Mucosa of stomach (tissue), 1 donor: ENCODE measurements around the gene CFAP69.

Experiments used
- H3K27me3 ChIP-seq: one replicate; pipeline ENCODE4 v1.7.0; 2013; ENCODE audit warnings: mild to moderate bottlenecking, low read length; ENCODE audit not compliant: control insufficient read depth, insufficient read depth
- H3K36me3 ChIP-seq: one replicate; pipeline ENCODE4 v1.7.0; 2013; ENCODE audit warnings: low read length; ENCODE audit not compliant: control insufficient read depth, insufficient read depth
- H3K4me1 ChIP-seq: one replicate; pipeline ENCODE4 v1.7.0; 2013; ENCODE audit warnings: mild to moderate bottlenecking, low read length; ENCODE audit not compliant: control insufficient read depth, insufficient read depth
- H3K4me3 ChIP-seq: one replicate; pipeline ENCODE4 v1.7.0; 2013; ENCODE audit warnings: low read length
- H3K9ac ChIP-seq: one replicate; pipeline ENCODE4 v1.7.0; 2013; ENCODE audit warnings: mild to moderate bottlenecking, low read length, moderate library complexity
- H3K9me3 ChIP-seq: one replicate; pipeline ENCODE4 v1.7.0; 2013; ENCODE audit warnings: mild to moderate bottlenecking, low read length, moderate library complexity; ENCODE audit not compliant: control insufficient read depth
- donor health status: Pancreatic carcinoma.

CFAP69 gene

GRCh38 chr7:90244909-90245851 lies at the start of gene CFAP69:
Gene CFAP69 (plus strand): TSS chr7:90245174. CDS start chr7:90245425, 251 bp downstream.
- H3K27me3 ChIP-seq = no peaks in the 10 kb centered on the region
- H3K4me3 ChIP-seq = peak within 1 kb of the TSS; percentile 73
- no peaks in the 10 kb centered on the region for H3K4me1 ChIP-seq
- no peaks in the 10 kb centered on the region for H3K36me3 ChIP-seq
- H3K9ac ChIP-seq = peak within 1 kb of the TSS; percentile 82
- no peaks in the 10 kb centered on the region for H3K9me3 ChIP-seq

GRCh38 chr7:90201500-90202195 lies 43.3 kb upstream of the CFAP69 start:
- H3K27me3 ChIP-seq = no peaks in the 10 kb centered on the region
- H3K9ac ChIP-seq = no peak overlapping the region
- no peaks in the 10 kb centered on the region for H3K9me3 ChIP-seq
- no peaks in the 10 kb centered on the region for H3K4me1 ChIP-seq
- no peaks in the 10 kb centered on the region for H3K36me3 ChIP-seq
- no peak overlapping the region for H3K4me3 ChIP-seq

GRCh38 chr7:90207956-90208355 lies 37.0 kb upstream of the CFAP69 start:
- H3K4me3 ChIP-seq = no peak overlapping the region
- H3K27me3 ChIP-seq = no peaks in the 10 kb centered on the region
- H3K4me1 ChIP-seq = peaks cover 8% of the 10 kb centered on the region
- no peaks in the 10 kb centered on the region for H3K9me3 ChIP-seq
- H3K9ac ChIP-seq = no peak overlapping the region
- no peaks in the 10 kb centered on the region for H3K36me3 ChIP-seq

GRCh38 chr7:90209776-90210175 lies 35.2 kb upstream of the CFAP69 start:
- Histone ChIP-seq H3K9ac (no peak overlapping the region), H3K9me3 (no peaks in the 10 kb centered on the region), H3K27me3 (no peaks in the 10 kb centered on the region), H3K36me3 (no peaks in the 10 kb centered on the region), H3K4me1 (peaks cover 16% of the 10 kb centered on the region), H3K4me3 (no peak overlapping the region)

- H3K9ac ChIP-seq = peak overlapping the region; percentile 100
- no peaks in the 10 kb centered on the region for H3K27me3 ChIP-seq
- no peaks in the 10 kb centered on the region for H3K36me3 ChIP-seq
- peaks cover 16% of the 10 kb centered on the region for H3K4me1 ChIP-seq
- H3K9me3 ChIP-seq = no peaks in the 10 kb centered on the region
- peak overlapping the region; percentile 75 for H3K4me3 ChIP-seq
Measured at GRCh38 chr7:90210475-90210874, 34.5 kb upstream of the CFAP69 start.

GRCh38 chr7:90210981-90211380 lies 34.0 kb upstream of the CFAP69 start:
- Histone ChIP-seq H3K36me3 (no peaks in the 10 kb centered on the region), H3K9ac (peak overlapping the region; percentile 100), H3K27me3 (no peaks in the 10 kb centered on the region), H3K9me3 (no peaks in the 10 kb centered on the region), H3K4me3 (peak overlapping the region; percentile 75), H3K4me1 (peaks cover 16% of the 10 kb centered on the region)

- Histone ChIP-seq H3K4me3 (peak within 1 kb of the TSS; percentile 75), H3K27me3 (no peaks in the 10 kb centered on the region), H3K9me3 (no peaks in the 10 kb centered on the region), H3K4me1 (peaks cover 16% of the 10 kb centered on the region), H3K36me3 (no peaks in the 10 kb centered on the region), H3K9ac (peak within 1 kb of the TSS; percentile 100)
Measured at GRCh38 chr7:90211391-90212148, 33.4 kb upstream of the CFAP69 start, which contains the start of gene STEAP2. Gene STEAP2 (plus strand): TSS chr7:90211740. CDS start chr7:90225083, 13,343 bp downstream.

GRCh38 chr7:90212149-90212495 lies 32.9 kb upstream of the CFAP69 start:
- no peaks in the 10 kb centered on the region for H3K9me3 ChIP-seq

GRCh38 chr7:90213521-90213920 lies 31.5 kb upstream of the CFAP69 start:
- H3K36me3 ChIP-seq = no peaks in the 10 kb centered on the region
- H3K4me1 ChIP-seq = peaks cover 16% of the 10 kb centered on the region
- peak overlapping the region; percentile 100 for H3K9ac ChIP-seq
- no peak overlapping the region for H3K4me3 ChIP-seq
- no peaks in the 10 kb centered on the region for H3K27me3 ChIP-seq
- no peaks in the 10 kb centered on the region for H3K9me3 ChIP-seq

More at GRCh38 chr7:90212149-90212495, 32.9 kb upstream of the CFAP69 start:
- Histone ChIP-seq H3K36me3 (no peaks in the 10 kb centered on the region), H3K4me3 (peak overlapping the region; percentile 62), H3K27me3 (no peaks in the 10 kb centered on the region), H3K4me1 (peaks cover 16% of the 10 kb centered on the region), H3K9ac (peak overlapping the region; percentile 100)

- Histone ChIP-seq H3K9ac (no peak overlapping the region), H3K4me3 (no peak overlapping the region), H3K9me3 (no peaks in the 10 kb centered on the region), H3K36me3 (no peaks in the 10 kb centered on the region), H3K4me1 (peaks cover 8% of the 10 kb centered on the region), H3K27me3 (no peaks in the 10 kb centered on the region)
Measured at GRCh38 chr7:90216080-90216674, 28.8 kb upstream of the CFAP69 start.

GRCh38 chr7:90216771-90217170 lies 28.2 kb upstream of the CFAP69 start:
- H3K4me1 ChIP-seq = peaks cover 8% of the 10 kb centered on the region

More at GRCh38 chr7:90216771-90217170, 28.2 kb upstream of the CFAP69 start:
- Histone ChIP-seq H3K9ac (no peak overlapping the region), H3K9me3 (no peaks in the 10 kb centered on the region), H3K36me3 (no peaks in the 10 kb centered on the region), H3K4me3 (no peak overlapping the region), H3K27me3 (no peaks in the 10 kb centered on the region)
